Smooth muscle cell of the brain vasculature (primary cell): ENCODE data around the gene ZSCAN5A.
A peak's percentile ranks its signal among the peaks of the same experiment; 100 is the strongest.
"Not testable (repeated sequence)": the region's sequence is repeated elsewhere in the genome, so short reads cannot be mapped to it uniquely, and the experiment has no call there.

Source experiments
- DNase-seq: peaks from one replicate; pipeline ENCODE4 v3.0.0-alpha.2; 2012; ENCODE audit warnings: low read depth, low spot score

ZSCAN5A gene

GRCh38 chr19:56314381-56315076 is at the start of gene ZSCAN5A:
Gene ZSCAN5A, minus strand, starts transcription at chr19:56314839. Its CDS starts 89,793 bp downstream, at chr19:56225046.
- DNase-seq: peak; percentile 89

- no peak for DNase-seq
Measured at GRCh38 chr19:56360841-56361240, 46.2 kb upstream of the ZSCAN5A start.

- DNase-seq: no peak
Measured at GRCh38 chr19:56356944-56357343, 42.3 kb upstream of the ZSCAN5A start.

GRCh38 chr19:56355517-56355916 is 40.9 kb upstream of the ZSCAN5A start:
- DNase-seq: no peak

- no peak for DNase-seq
Measured at GRCh38 chr19:56351208-56351607, 36.6 kb upstream of the ZSCAN5A start.

- peak; percentile 9 for DNase-seq
Measured at GRCh38 chr19:56350416-56351045, 35.9 kb upstream of the ZSCAN5A start.

- DNase-seq: no peak
Measured at GRCh38 chr19:56348289-56348877, 33.7 kb upstream of the ZSCAN5A start.

GRCh38 chr19:56347163-56347778 is 32.6 kb upstream of the ZSCAN5A start:
- no peak for DNase-seq

GRCh38 chr19:56341948-56342347 is 27.3 kb upstream of the ZSCAN5A start:
- DNase-seq: no peak

- DNase-seq: not testable (repeated sequence)
Measured at GRCh38 chr19:56339031-56339430, 24.4 kb upstream of the ZSCAN5A start.

- DNase-seq: not testable (repeated sequence)
Measured at GRCh38 chr19:56337077-56337476, 22.4 kb upstream of the ZSCAN5A start.

- not testable (repeated sequence) for DNase-seq
Measured at GRCh38 chr19:56335371-56335770, 20.7 kb upstream of the ZSCAN5A start.

- DNase-seq: no peak
Measured at GRCh38 chr19:56333506-56333905, 18.9 kb upstream of the ZSCAN5A start.

GRCh38 chr19:56332695-56333094 is 18.1 kb upstream of the ZSCAN5A start:
- DNase-seq: no peak

GRCh38 chr19:56324436-56324835 is 9.8 kb upstream of the ZSCAN5A start:
- no peak for DNase-seq

- DNase-seq: no peak
Measured at GRCh38 chr19:56321989-56322440, 7.4 kb upstream of the ZSCAN5A start.

- DNase-seq: no peak
Measured at GRCh38 chr19:56321254-56321988, 6.8 kb upstream of the ZSCAN5A start.

- no peak for DNase-seq
Measured at GRCh38 chr19:56319991-56320390, 5.4 kb upstream of the ZSCAN5A start.

GRCh38 chr19:56317749-56318148 is 3.1 kb upstream of the ZSCAN5A start:
- no peak for DNase-seq

- DNase-seq: no peak
Measured at GRCh38 chr19:56316728-56317127, 2.1 kb upstream of the ZSCAN5A start.

GRCh38 chr19:56315077-56315828 is 614 bp upstream of the ZSCAN5A start:
- DNase-seq: peak; percentile 97
